Small intestine (tissue), 7 donors: ENCODE measurements around the gene LEUTX. TPM values are rescaled to one million over a fixed set of nuclear protein-coding genes. Genes with fewer than 3 reads are reported as not detected.

Experiments
- DNase-seq, 2 donors: peaks; one replicate each; pipeline versions ENCODE4 v3.0.0 to v3.0.0-alpha.2; 2013
- FAIRE-seq: peaks from 2 replicates; lab custom pipeline; 2012; peaks lifted over from hg19 to GRCh38; lab: Jason Lieb, UNC
- H3K27ac ChIP-seq, 3 donors: one replicate each; pipeline ENCODE4 v1.5.1; 2013; ENCODE audit warnings: low read length in 2 of 3, mild to moderate bottlenecking in 2 of 3, control low read depth in 1 of 3, inconsistent platforms in 1 of 3, low read depth in 1 of 3, moderate library complexity in 1 of 3
- H3K27me3 ChIP-seq, 3 donors: one replicate each; pipeline ENCODE4 v1.6.1; 2013; ENCODE audit warnings: low read length in 3 of 3, inconsistent platforms in 1 of 3; ENCODE audit not compliant: control insufficient read depth in 3 of 3, insufficient read depth in 3 of 3
- H3K36me3 ChIP-seq, 3 donors: one replicate each; pipeline ENCODE4 v1.6.1; 2013; ENCODE audit warnings: low read length in 3 of 3, inconsistent platforms in 1 of 3, low read depth in 1 of 3, mild to moderate bottlenecking in 1 of 3, moderate library complexity in 1 of 3; ENCODE audit not compliant: control insufficient read depth in 3 of 3, insufficient read depth in 2 of 3
- H3K4me1 ChIP-seq, 3 donors: one replicate each; pipeline ENCODE4 v1.6.1; 2013; ENCODE audit warnings: low read length in 2 of 3, inconsistent platforms in 1 of 3, low read depth in 1 of 3, mild to moderate bottlenecking in 1 of 3, moderate library complexity in 1 of 3; ENCODE audit not compliant: control insufficient read depth in 3 of 3, insufficient read depth in 2 of 3
- H3K4me3 ChIP-seq, 3 donors: one replicate each; pipeline ENCODE4 v1.5.1; 2013; ENCODE audit warnings: low read length in 3 of 3, control low read depth in 1 of 3, inconsistent platforms in 1 of 3, low read depth in 1 of 3, mild to moderate bottlenecking in 1 of 3, moderate library complexity in 1 of 3
- H3K9me3 ChIP-seq, 2 donors: one replicate each; pipeline ENCODE4 v1.6.1; 2013; ENCODE audit warnings: low read depth in 1 of 2, low read length in 1 of 2; ENCODE audit not compliant: control insufficient read depth in 2 of 2, insufficient read depth in 1 of 2
- WGBS, 3 donors: extraction: QIAGEN DNeasy Blood & Tissue Kit; methylation state at CpG; one replicate each; pipeline ENCODE4 v1.1.7; 2013; 5-methylcytosine and 5-hydroxymethylcytosine counted together
- polyA plus RNA-seq, 4 donors: library from polyadenylated mRNA; stranded (reverse) in 3 of 4; unstranded in 1 of 4; fragments of 200-250 nt in 3 of 4; fragments of 120-200 nt in 1 of 4; gene quantifications; one replicate each; pipeline versions ENCODE4 v1.2.1 to v1.2.3, GENCODE V29; 2013
- donor health status: healthy with polysubstance abuse.
- donor health status: control.
- donor health status: control.
- donor health status: Bipolar disorder and iron deficiency.
- donor health status: healthy.

Gene LEUTX
- polyA plus RNA-seq, 4 donors, result not detected

DNA sequence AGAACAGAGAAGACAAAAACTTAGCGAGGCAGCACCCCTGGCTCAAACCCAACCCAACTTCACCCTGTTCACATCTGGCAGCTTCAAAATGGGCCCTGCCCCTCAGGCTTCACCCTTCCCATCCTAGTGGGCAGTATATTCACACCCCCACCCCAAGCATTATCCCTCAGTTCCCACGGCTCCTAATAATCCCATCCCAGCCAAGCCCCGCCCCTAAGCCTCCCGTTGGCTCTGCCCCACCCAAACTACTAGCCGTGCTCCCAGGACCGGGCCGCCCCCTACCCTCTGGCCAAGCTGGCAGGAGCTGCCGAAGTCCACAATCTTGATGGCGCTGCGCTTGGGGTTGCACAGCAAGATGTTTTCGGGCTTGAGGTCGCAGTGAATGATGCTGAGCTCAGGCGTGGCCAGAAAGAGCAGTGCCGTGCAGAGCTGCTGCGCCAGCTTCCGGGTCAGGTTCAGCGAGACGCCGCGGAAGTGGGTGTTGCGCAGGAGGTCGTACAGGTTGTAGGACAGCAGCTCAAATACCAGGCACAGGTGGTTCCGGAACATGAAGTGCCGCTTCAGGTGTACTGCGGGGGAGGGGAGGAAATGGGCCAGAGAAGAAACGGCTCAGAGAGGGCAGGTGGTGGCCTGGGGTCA is 49.5 kb downstream of the LEUTX start:
- FAIRE-seq, result no peak
- Histone ChIP-seq H3K4me1 (peaks cover 0 to 27% (median 13%) of the 10 kb centered on the region in 3 donors), H3K27ac (no peak overlapping the region), H3K4me3 (no peak overlapping the region), H3K9me3 (no peaks in the 10 kb centered on the region), H3K27me3 (no peaks in the 10 kb centered on the region), H3K36me3 (peaks cover 7 to 62% (median 9%) of the 10 kb centered on the region in 3 donors)
- WGBS, 3 donors, result 77 to 82% (median 79%) methylated on average over 26 of the region's 26 CpGs
- DNase-seq, result no peak

- no peak for FAIRE-seq
- H3K36me3 ChIP-seq, result peaks cover 7 to 62% (median 9%) of the 10 kb centered on the region in 3 donors
Measured at GRCh38 chr19:39828654-39829032, 50.0 kb downstream of the LEUTX start.

GRCh38 chr19:39829702-39830275 is 51.1 kb downstream of the LEUTX start:
- Histone ChIP-seq H3K27me3 (no peaks in the 10 kb centered on the region), H3K9me3 (no peaks in the 10 kb centered on the region), H3K27ac (no peak overlapping the region), H3K36me3 (peaks cover 7 to 67% (median 9%) of the 10 kb centered on the region in 3 donors), H3K4me3 (no peak overlapping the region), H3K4me1 (peaks cover 0 to 28% (median 8%) of the 10 kb centered on the region in 3 donors)
- 91 to 93% (median 92%) methylated on average over 10 of the region's 10 CpGs for WGBS, 3 donors
- no peak for FAIRE-seq
- DNase-seq, result no peak

More at GRCh38 chr19:39828654-39829032, 50.0 kb downstream of the LEUTX start:
- 60 to 70% (median 68%) methylated on average over 5 of the region's 5 CpGs for WGBS, 3 donors
- peaks cover 0 to 25% (median 11%) of the 10 kb centered on the region in 3 donors for H3K4me1 ChIP-seq
- H3K27ac ChIP-seq, result no peak overlapping the region
- no peak for DNase-seq
- H3K4me3 ChIP-seq, result no peak overlapping the region
- no peaks in the 10 kb centered on the region for H3K27me3 ChIP-seq
- no peaks in the 10 kb centered on the region for H3K9me3 ChIP-seq

DNA sequence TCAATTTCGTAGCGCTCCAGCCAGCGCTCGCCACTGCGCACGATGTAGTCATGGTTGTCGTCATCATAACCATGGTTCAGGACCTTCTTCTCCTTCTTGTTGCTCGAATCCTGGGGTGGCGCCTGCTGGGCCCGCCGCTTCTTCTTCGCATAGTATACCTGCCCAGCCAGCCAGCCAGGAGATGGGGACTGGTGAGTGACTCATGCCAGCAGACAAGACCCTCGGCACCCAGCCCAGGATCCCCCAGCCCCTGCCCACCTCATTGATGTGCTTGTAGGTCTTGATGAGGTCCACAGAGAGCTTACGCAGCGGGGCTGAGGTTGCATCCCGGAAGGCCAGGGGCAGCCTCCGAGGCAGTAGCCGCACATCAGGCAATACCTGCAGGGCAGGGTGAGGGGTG is 51.8 kb downstream of the LEUTX start:
- DNase-seq, result no peak
- H3K4me3 ChIP-seq, result no peak overlapping the region
- peaks cover 7 to 67% (median 12%) of the 10 kb centered on the region in 3 donors for H3K36me3 ChIP-seq
- H3K27ac ChIP-seq, result no peak overlapping the region
- H3K4me1 ChIP-seq, result peaks cover 0 to 22% (median 6%) of the 10 kb centered on the region in 3 donors
- no peaks in the 10 kb centered on the region for H3K9me3 ChIP-seq
- no peaks in the 10 kb centered on the region for H3K27me3 ChIP-seq
- WGBS, 3 donors, result 96 to 98% (median 97%) methylated on average over 16 to 18 of the region's 18 CpGs
- no peak for FAIRE-seq

GRCh38 chr19:39830847-39831246 is 52.2 kb downstream of the LEUTX start:
- Histone ChIP-seq H3K36me3 (peaks cover 7 to 66% (median 11%) of the 10 kb centered on the region in 3 donors), H3K4me3 (no peak overlapping the region)
- FAIRE-seq, result no peak

GRCh38 chr19:39831679-39832078 is 53.0 kb downstream of the LEUTX start:
- Histone ChIP-seq H3K27ac (no peak overlapping the region), H3K27me3 (no peaks in the 10 kb centered on the region), H3K9me3 (no peaks in the 10 kb centered on the region), H3K4me3 (no peak overlapping the region), H3K4me1 (peaks cover 0 to 22% (median 6%) of the 10 kb centered on the region in 3 donors), H3K36me3 (peaks cover 5 to 63% (median 15%) of the 10 kb centered on the region in 3 donors)
- FAIRE-seq (no peak), DNase-seq (no peak)
- 93 to 94% (median 94%) methylated on average over 16 of the region's 16 CpGs for WGBS, 3 donors

More at GRCh38 chr19:39830847-39831246, 52.2 kb downstream of the LEUTX start:
- no peaks in the 10 kb centered on the region for H3K27me3 ChIP-seq
- H3K27ac ChIP-seq, result no peak overlapping the region
- H3K9me3 ChIP-seq, result no peaks in the 10 kb centered on the region
- peaks cover 0 to 22% (median 6%) of the 10 kb centered on the region in 3 donors for H3K4me1 ChIP-seq
- no peak for DNase-seq

- DNase-seq (no peak), FAIRE-seq (no peak)
- Histone ChIP-seq H3K27ac (peak overlapping the region in 2 of 3 donors; percentile 79 to 95), H3K4me3 (peak overlapping the region; percentile 76 to 84 (median 81)), H3K36me3 (peaks cover 5 to 61% (median 10%) of the 10 kb centered on the region in 3 donors), H3K4me1 (peaks cover 0 to 22% (median 6%) of the 10 kb centered on the region in 3 donors), H3K9me3 (no peaks in the 10 kb centered on the region), H3K27me3 (no peaks in the 10 kb centered on the region)
- 47 to 53% (median 50%) methylated on average over 5 of the region's 5 CpGs for WGBS, 3 donors
Measured at GRCh38 chr19:39832341-39833083, 53.9 kb downstream of the LEUTX start.

DNA sequence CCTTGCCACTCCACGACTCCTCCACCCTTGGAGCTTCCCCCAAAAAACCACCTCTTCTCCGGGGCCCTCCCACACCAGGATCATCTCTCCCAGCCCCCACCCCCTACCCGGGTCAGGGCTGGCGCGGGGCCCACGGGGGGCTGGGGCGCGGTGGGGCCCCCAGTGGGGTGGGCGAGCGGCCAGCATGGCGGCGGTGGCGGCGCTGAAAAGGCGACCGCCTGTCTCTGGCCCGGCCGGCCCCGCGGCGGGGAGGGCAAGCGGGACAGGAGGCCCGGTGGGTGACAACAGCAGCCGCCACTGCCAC is 54.5 kb downstream of the LEUTX start:
- no peak for FAIRE-seq
- Histone ChIP-seq H3K27me3 (no peaks in the 10 kb centered on the region), H3K27ac (peak overlapping the region in 2 of 3 donors; percentile 79 to 95), H3K4me3 (peak overlapping the region; percentile 76 to 84 (median 81)), H3K4me1 (peaks cover 0 to 22% (median 6%) of the 10 kb centered on the region in 3 donors), H3K36me3 (peaks cover 8 to 61% (median 16%) of the 10 kb centered on the region in 3 donors), H3K9me3 (no peaks in the 10 kb centered on the region)
- WGBS, 3 donors, result 1 to 2% (median 1%) methylated on average over 23 to 24 of the region's 24 CpGs
- DNase-seq, result no peak
